Thyroid gland (tissue), 4 donors: ENCODE data around the gene G0S2. TPM values are rescaled to one million over a fixed set of nuclear protein-coding genes. Genes with fewer than 3 reads are reported as not detected.

Experiments used
- DNase-seq, 2 donors: peaks; one replicate each; pipeline ENCODE4 v3.0.0-alpha.2; 2019
- H3K27ac ChIP-seq, 3 donors: fragments of 200-600 bp; sonication (generic); 1 replicate in 2 of 3; 2 replicates in 1 of 3; pipeline ENCODE4 v1.5.1; 2016 to 2019; ENCODE audit warnings: mild to moderate bottlenecking in 1 of 3, moderate library complexity in 1 of 3
- H3K27me3 ChIP-seq: fragments of 200-600 bp; sonication (generic); one replicate; pipeline ENCODE4 v1.5.1; 2019
- H3K36me3 ChIP-seq, 2 donors: fragments of 200-600 bp; sonication (generic); one replicate each; pipeline ENCODE4 v1.5.1; 2016 to 2019
- H3K4me1 ChIP-seq, 2 donors: fragments of 200-600 bp; sonication (generic); one replicate each; pipeline ENCODE4 v1.5.1; 2017 to 2019
- H3K4me3 ChIP-seq, 3 donors: fragments of 200-600 bp; sonication (generic); replicated peaks in 1 of 3; 1 replicate in 2 of 3; 2 replicates in 1 of 3; pipeline ENCODE4 v1.5.1; 2016; ENCODE audit warnings: mild to moderate bottlenecking in 1 of 3
- H3K9me3 ChIP-seq: fragments of 200-600 bp; sonication (generic); one replicate; pipeline ENCODE4 v1.5.1; 2017
- POLR2A ChIP-seq, 2 donors: fragments of 450-650 bp; IDR thresholded peaks; one replicate each; pipeline ENCODE4 v1.6.1; 2017; ENCODE audit warnings: antibody characterized with exemption in 2 of 2, mild to moderate bottlenecking in 2 of 2, moderate library complexity in 1 of 2
- whole genome bisulfite sequencing, 2 donors: methylation state at CpG; one replicate each; pipeline ENCODE4 v1.1.5; 2017; 5-methylcytosine and 5-hydroxymethylcytosine counted together
- intact Hi-C: fragments of 100-400 bp; cut with DNase I; formaldehyde crosslinking; loops from one replicate; pipeline ENCODE4 v1.15.1; 2023
- total RNA-seq, 4 donors: library from RNA; depleted of rRNA; stranded (reverse); fragments of >200 nt; gene quantifications; one replicate each; pipeline ENCODE4 v1.2.3, GENCODE V29; 2016
- TF ChIP-seq, protein P1 (sequence below), 6 experiments: fragments of 200-600 bp in 3 of 6; fragments of 450-650 bp in 3 of 6; sonication (generic) in 3 of 6; IDR thresholded peaks; one replicate each; pipeline ENCODE4 v1.5.1; 2016 to 2019; ENCODE audit warnings: antibody characterized with exemption in 6 of 6, mild to moderate bottlenecking in 2 of 6, inconsistent platforms in 1 of 6, moderate library complexity in 1 of 6

The G0S2 gene
- total RNA-seq, 4 donors from 2014 or later = 6.5 to 43.7 (median 10.7) TPM

GRCh38 chr1:209643285-209644020 is 31.8 kb upstream of the G0S2 start:
- Histone ChIP-seq H3K4me3 (no peak overlapping the region), H3K27ac (peak overlapping the region in 2 of 3 donors; percentile 34 to 38), H3K36me3 (no peaks in the 10 kb centered on the region), H3K4me1 (peaks cover 13 to 50% of the 10 kb centered on the region in 2 donors), H3K9me3 (no peaks in the 10 kb centered on the region), H3K27me3 (no peaks in the 10 kb centered on the region)
- DNase-seq = no peak
- 20 to 27% methylated on average over 2 of the region's 2 CpGs for WGBS, 2 donors
- TF ChIP-seq, protein P1, sequence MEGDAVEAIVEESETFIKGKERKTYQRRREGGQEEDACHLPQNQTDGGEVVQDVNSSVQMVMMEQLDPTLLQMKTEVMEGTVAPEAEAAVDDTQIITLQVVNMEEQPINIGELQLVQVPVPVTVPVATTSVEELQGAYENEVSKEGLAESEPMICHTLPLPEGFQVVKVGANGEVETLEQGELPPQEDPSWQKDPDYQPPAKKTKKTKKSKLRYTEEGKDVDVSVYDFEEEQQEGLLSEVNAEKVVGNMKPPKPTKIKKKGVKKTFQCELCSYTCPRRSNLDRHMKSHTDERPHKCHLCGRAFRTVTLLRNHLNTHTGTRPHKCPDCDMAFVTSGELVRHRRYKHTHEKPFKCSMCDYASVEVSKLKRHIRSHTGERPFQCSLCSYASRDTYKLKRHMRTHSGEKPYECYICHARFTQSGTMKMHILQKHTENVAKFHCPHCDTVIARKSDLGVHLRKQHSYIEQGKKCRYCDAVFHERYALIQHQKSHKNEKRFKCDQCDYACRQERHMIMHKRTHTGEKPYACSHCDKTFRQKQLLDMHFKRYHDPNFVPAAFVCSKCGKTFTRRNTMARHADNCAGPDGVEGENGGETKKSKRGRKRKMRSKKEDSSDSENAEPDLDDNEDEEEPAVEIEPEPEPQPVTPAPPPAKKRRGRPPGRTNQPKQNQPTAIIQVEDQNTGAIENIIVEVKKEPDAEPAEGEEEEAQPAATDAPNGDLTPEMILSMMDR (IDR thresholded peaks at IDR 0.05) = no peak
- no peak for TF ChIP-seq POLR2A (IDR thresholded peaks at IDR 0.05)
- intact Hi-C loops = no loop called here

DNA sequence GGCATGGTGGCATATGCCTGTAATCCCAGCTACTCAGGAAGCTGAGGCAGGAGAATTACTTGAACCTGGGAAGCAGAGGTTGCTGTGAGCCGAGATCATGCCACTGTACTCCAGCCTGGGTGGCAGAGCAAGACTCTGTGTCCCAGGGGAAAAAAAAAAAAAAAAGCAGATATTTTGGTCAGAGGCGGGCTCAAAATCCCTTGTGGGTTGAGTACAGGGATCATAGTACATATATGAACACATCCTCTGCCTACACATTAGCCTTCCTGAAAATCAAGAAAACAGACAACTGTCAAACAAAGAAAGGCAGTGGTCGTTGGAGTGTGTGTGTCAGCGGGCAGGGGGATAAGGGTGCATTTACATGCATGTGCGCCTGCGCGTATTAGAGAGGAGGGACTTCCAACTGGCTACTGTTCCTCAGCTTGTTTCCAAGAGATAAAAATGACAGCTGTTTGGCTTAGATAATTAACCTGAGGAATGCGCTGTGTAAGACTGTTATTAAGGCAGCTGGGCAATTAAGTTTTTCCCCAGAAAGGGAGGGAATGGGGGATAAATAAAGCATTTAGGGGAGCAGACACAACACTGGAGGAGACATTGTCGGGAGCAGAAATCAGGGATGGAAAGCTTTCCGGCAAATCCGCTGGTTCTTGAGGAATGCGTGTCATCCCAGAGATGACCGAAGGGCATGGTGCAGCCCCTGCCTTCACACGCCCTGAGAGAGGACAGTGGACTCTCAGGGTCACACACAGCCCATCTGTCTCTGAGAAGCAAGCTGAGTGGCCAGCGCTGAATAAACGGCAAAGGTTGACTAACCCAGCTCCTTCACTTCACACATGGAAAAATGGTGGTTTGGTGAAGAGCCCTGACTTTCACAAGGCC is 29.4 kb upstream of the G0S2 start:
- intact Hi-C loops = no loop called here
- Histone ChIP-seq H3K27me3 (no peaks in the 10 kb centered on the region), H3K4me1 (peaks cover 13 to 65% of the 10 kb centered on the region in 2 donors), H3K27ac (no peak overlapping the region), H3K9me3 (no peaks in the 10 kb centered on the region), H3K4me3 (no peak overlapping the region), H3K36me3 (no peaks in the 10 kb centered on the region)
- DNase-seq = no peak
- TF ChIP-seq, protein P1 (IDR thresholded peaks at IDR 0.05) = no peak
- no peak for TF ChIP-seq POLR2A (IDR thresholded peaks at IDR 0.05)
- 82 to 86% methylated on average over 16 of the region's 16 CpGs for WGBS, 2 donors

DNA sequence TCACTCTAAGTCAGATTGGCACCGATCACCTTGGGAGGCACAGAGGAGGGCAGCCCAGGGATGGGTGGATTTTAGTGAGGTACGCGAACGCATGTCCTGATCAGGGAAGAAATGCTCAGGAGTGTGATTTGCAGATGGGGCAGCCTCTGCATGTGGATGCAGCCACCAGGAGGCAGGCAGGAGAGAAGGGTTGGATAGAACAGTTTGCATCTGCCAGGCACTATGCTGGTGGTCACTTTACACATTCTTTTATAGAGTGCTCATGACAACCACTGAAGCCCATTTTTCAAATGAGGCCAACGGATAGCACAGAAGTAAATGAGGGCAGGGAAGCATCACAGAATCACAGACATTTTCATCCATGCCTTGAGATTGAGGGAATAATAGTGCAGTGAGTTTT is 28.7 kb upstream of the G0S2 start:
- H3K27me3 ChIP-seq = no peaks in the 10 kb centered on the region
- no peak for DNase-seq
- TF ChIP-seq, protein P1 (IDR thresholded peaks at IDR 0.05) = no peak
- TF ChIP-seq POLR2A (IDR thresholded peaks at IDR 0.05) = no peak
- H3K36me3 ChIP-seq = no peaks in the 10 kb centered on the region
- H3K4me1 ChIP-seq = peaks cover 10 to 68% of the 10 kb centered on the region in 2 donors
- H3K9me3 ChIP-seq = no peaks in the 10 kb centered on the region
- no peak overlapping the region for H3K27ac ChIP-seq
- intact Hi-C loops = no loop called here
- no peak overlapping the region for H3K4me3 ChIP-seq
- WGBS, 2 donors = 95 to 96% methylated on average over 5 of the region's 5 CpGs

DNA sequence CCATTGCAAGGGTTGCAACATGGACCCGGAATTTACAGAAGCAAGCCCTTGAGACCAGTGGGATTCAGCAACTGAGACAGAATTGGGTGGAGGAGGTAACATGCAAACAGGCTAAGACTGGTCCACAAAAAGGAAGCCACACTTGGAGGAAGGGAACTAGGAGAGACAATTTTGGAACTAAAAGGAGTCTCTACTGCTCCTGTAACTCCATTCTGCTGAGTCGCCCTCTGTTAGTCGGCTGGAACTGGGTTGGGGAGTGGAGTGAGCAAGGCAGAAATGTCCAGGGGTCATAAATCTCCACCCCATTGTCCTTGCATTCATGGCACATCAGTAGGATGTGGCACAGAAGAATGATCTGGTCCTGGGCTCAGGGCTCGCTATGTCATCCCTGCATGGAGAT is 28.1 kb upstream of the G0S2 start:
- TF ChIP-seq, protein P1 (IDR thresholded peaks at IDR 0.05) = no peak
- no peak for TF ChIP-seq POLR2A (IDR thresholded peaks at IDR 0.05)
- Histone ChIP-seq H3K9me3 (no peaks in the 10 kb centered on the region), H3K27me3 (no peaks in the 10 kb centered on the region), H3K36me3 (no peaks in the 10 kb centered on the region), H3K4me3 (no peak overlapping the region), H3K4me1 (peaks cover 9 to 65% of the 10 kb centered on the region in 2 donors), H3K27ac (no peak overlapping the region)
- 81 to 91% methylated on average over 4 of the region's 4 CpGs for WGBS, 2 donors
- intact Hi-C loops = no loop called here
- no peak for DNase-seq

GRCh38 chr1:209648346-209648745 is 26.9 kb upstream of the G0S2 start:
- no peaks in the 10 kb centered on the region for H3K9me3 ChIP-seq
- H3K27me3 ChIP-seq = no peaks in the 10 kb centered on the region
- no peak overlapping the region for H3K4me3 ChIP-seq
- H3K27ac ChIP-seq = peak overlapping the region in 1 of 3 donors; percentile 8
- H3K36me3 ChIP-seq = no peaks in the 10 kb centered on the region
- intact Hi-C loops = no loop called here
- no peak for TF ChIP-seq POLR2A (IDR thresholded peaks at IDR 0.05)
- TF ChIP-seq, protein P1 (IDR thresholded peaks at IDR 0.05) = no peak
- H3K4me1 ChIP-seq = peaks cover 13 to 65% of the 10 kb centered on the region in 2 donors
- no peak for DNase-seq
